Upper lobe of left lung (tissue), 4 donors: ENCODE data around the gene DUT.

Experiments
- CTCF ChIP-seq, 6 experiments: fragments of 450-650 bp in 4 of 6; fragments of 200-600 bp in 2 of 6; sonication (generic) in 2 of 6; IDR thresholded peaks; one replicate each; pipeline ENCODE4 v1.5.1; 2016 to 2019; ENCODE audit warnings: antibody characterized with exemption in 6 of 6
- EP300 ChIP-seq, 4 donors: sonication (generic); formaldehyde crosslinking; IDR thresholded peaks; one replicate each; pipeline ENCODE4 v1.5.1; 2017; ENCODE audit warnings: antibody characterized with exemption in 4 of 4, control low read depth in 2 of 4
- POLR2AphosphoS5 ChIP-seq, 2 donors: sonication (generic); formaldehyde crosslinking; IDR thresholded peaks; one replicate each; pipeline ENCODE4 v1.5.1; 2017; ENCODE audit warnings: antibody characterized with exemption in 2 of 2

GRCh38 chr15:48325400-48325799, 5.8 kb upstream of the DUT start:
- no peak for TF ChIP-seq CTCF (IDR thresholded peaks at IDR 0.05)
- no peak for TF ChIP-seq EP300 (IDR thresholded peaks at IDR 0.05)
- no peak for TF ChIP-seq POLR2AphosphoS5 (IDR thresholded peaks at IDR 0.05)
